CD14-positive monocyte (primary cell): ENCODE measurements around the gene OR2T8. TPM values are rescaled to one million over a fixed set of nuclear protein-coding genes. Genes with fewer than 3 reads are reported as not detected.

ENCODE experiments used
- DNase-seq, 3 donors: peaks; one replicate each; pipeline ENCODE4 v3.0.0-alpha.2; 2011 to 2022
- H2AFZ ChIP-seq: 2 replicates; pipeline ENCODE4 v1.6.0; 2012; ENCODE audit warnings: mild to moderate bottlenecking, low read depth, low read length, inconsistent platforms; ENCODE audit not compliant: insufficient read depth, poor library complexity, severe bottlenecking
- H3K27ac ChIP-seq, 2 donors: 1 replicate in 1 of 2; 2 replicates in 1 of 2; pipeline ENCODE4 v1.5.1; 2012 to 2013; ENCODE audit warnings: low read length in 2 of 2, control low read depth in 1 of 2, inconsistent platforms in 1 of 2, low read depth in 1 of 2, mild to moderate bottlenecking in 1 of 2
- H3K27me3 ChIP-seq, 2 donors: one replicate each; pipeline versions ENCODE4 v1.6.0 to v1.6.1; 2011 to 2013; ENCODE audit warnings: low read length in 2 of 2; ENCODE audit not compliant: control insufficient read depth in 2 of 2, insufficient read depth in 2 of 2
- H3K36me3 ChIP-seq, 2 donors: replicated peaks in 1 of 2; 1 replicate in 1 of 2; 2 replicates in 1 of 2; pipeline versions ENCODE4 v1.5.1 to v1.6.1; 2012 to 2013; ENCODE audit warnings: low read length in 2 of 2, control low read depth in 1 of 2, inconsistent platforms in 1 of 2, mild to moderate bottlenecking in 1 of 2; ENCODE audit not compliant: insufficient read depth in 2 of 2, control insufficient read depth in 1 of 2
- H3K4me1 ChIP-seq, 2 donors: 1 replicate in 1 of 2; 2 replicates in 1 of 2; pipeline versions ENCODE4 v1.5.1 to v1.6.1; 2012 to 2013; ENCODE audit warnings: low read length in 2 of 2, control low read depth in 1 of 2, inconsistent platforms in 1 of 2, mild to moderate bottlenecking in 1 of 2, moderate library complexity in 1 of 2; ENCODE audit not compliant: insufficient read depth in 2 of 2, control insufficient read depth in 1 of 2
- H3K4me2 ChIP-seq: replicated peaks from 2 replicates; pipeline ENCODE3; 2012; ENCODE audit warnings: low read length, moderate library complexity, mild to moderate bottlenecking; ENCODE audit not compliant: poor library complexity, severe bottlenecking; ENCODE audit errors: extremely low read depth
- H3K4me3 ChIP-seq, 3 experiments: fragments of 200-600 bp in 1 of 3; sonication (generic) in 1 of 3; replicated peaks in 1 of 3; 1 replicate in 2 of 3; 2 replicates in 1 of 3; pipeline ENCODE4 v1.5.1; 2011 to 2013; ENCODE audit warnings: low read length in 3 of 3, mild to moderate bottlenecking in 3 of 3, control low read depth in 2 of 3, low read depth in 2 of 3, inconsistent platforms in 1 of 3, moderate library complexity in 1 of 3
- H3K79me2 ChIP-seq: 2 replicates; pipeline ENCODE4 v1.6.0; 2012; ENCODE audit warnings: mild to moderate bottlenecking, control low read depth, inconsistent platforms, low read length, moderate library complexity; ENCODE audit not compliant: insufficient read depth
- H3K9ac ChIP-seq: 2 replicates; pipeline ENCODE4 v1.6.0; 2017; ENCODE audit warnings: low read length, mild to moderate bottlenecking; ENCODE audit not compliant: insufficient read depth, poor library complexity, severe bottlenecking
- H3K9me3 ChIP-seq, 2 donors: replicated peaks in 1 of 2; 1 replicate in 1 of 2; 2 replicates in 1 of 2; pipeline versions ENCODE4 v1.5.1 to v1.6.1; 2012 to 2013; ENCODE audit warnings: low read length in 2 of 2, control low read depth in 1 of 2; ENCODE audit not compliant: control insufficient read depth in 1 of 2, insufficient read depth in 1 of 2
- H4K20me1 ChIP-seq: 2 replicates; pipeline ENCODE4 v1.6.0; 2012; ENCODE audit warnings: mild to moderate bottlenecking, low read length, control low read depth, moderate library complexity; ENCODE audit not compliant: insufficient read depth
- H3K27ac Mint-ChIP-seq, 7 donors: one replicate each; pipeline ENCODE4 v1.8.0; 2020; ENCODE audit warnings: mild to moderate bottlenecking in 7 of 7, mixed read lengths in 7 of 7, moderate library complexity in 6 of 7, inconsistent platforms in 2 of 7
- H3K27me3 Mint-ChIP-seq, 3 donors: one replicate each; pipeline ENCODE4 v1.8.0; 2021 to 2022; ENCODE audit warnings: low read depth in 3 of 3, mild to moderate bottlenecking in 3 of 3, mixed read lengths in 3 of 3, moderate library complexity in 3 of 3, inconsistent platforms in 1 of 3
- H3K36me3 Mint-ChIP-seq, 2 donors: one replicate each; pipeline ENCODE4 v1.8.0; 2020; ENCODE audit warnings: mixed read lengths in 2 of 2, inconsistent platforms in 1 of 2, mild to moderate bottlenecking in 1 of 2
- H3K4me1 Mint-ChIP-seq: one replicate; pipeline ENCODE4 v1.8.0; 2020; ENCODE audit warnings: mild to moderate bottlenecking, mixed read lengths
- H3K4me3 Mint-ChIP-seq, 2 donors: one replicate each; pipeline ENCODE4 v1.8.0; 2020; ENCODE audit warnings: mild to moderate bottlenecking in 2 of 2, mixed read lengths in 2 of 2, moderate library complexity in 1 of 2
- H3K9me3 Mint-ChIP-seq, 7 donors: one replicate each; pipeline ENCODE4 v1.8.0; 2020 to 2022; ENCODE audit warnings: mixed read lengths in 7 of 7, mild to moderate bottlenecking in 6 of 7, moderate library complexity in 6 of 7, inconsistent platforms in 2 of 7
- WGBS: methylation state at CpG from one replicate; pipeline ENCODE4 v1.1.5; 2013; ENCODE audit warnings: missing lambda C conversion rate; ENCODE audit not compliant: insufficient coverage; 5-methylcytosine and 5-hydroxymethylcytosine counted together
- intact Hi-C, 2 donors: fragments of 100-400 bp; cut with micrococcal nuclease; formaldehyde crosslinking; loops; one replicate each; pipeline versions ENCODE4 v1.15.0 to v1.15.1; 2023
- polyA plus RNA-seq, 3 donors: library from polyadenylated mRNA; depleted of rRNA in 1 of 3; unstranded in 2 of 3; stranded (reverse) in 1 of 3; fragments of 300-500 nt in 2 of 3; fragments of >200 nt in 1 of 3; fragmentation: Illumina TruSeq in 2 of 3; gene quantifications; 1 replicate in 2 of 3; 2 replicates in 1 of 3; pipeline ENCODE4 v1.2.3, GENCODE V29; 2012 to 2021
- TF ChIP-seq, protein P1 (sequence below): fragments of 200-600 bp; IDR thresholded peaks from one replicate; pipeline ENCODE4 v1.8.0; 2022; ENCODE audit warnings: antibody characterized with exemption, mild to moderate bottlenecking

Gene OR2T8
- polyA plus RNA-seq, 3 donors: not detected

DNA sequence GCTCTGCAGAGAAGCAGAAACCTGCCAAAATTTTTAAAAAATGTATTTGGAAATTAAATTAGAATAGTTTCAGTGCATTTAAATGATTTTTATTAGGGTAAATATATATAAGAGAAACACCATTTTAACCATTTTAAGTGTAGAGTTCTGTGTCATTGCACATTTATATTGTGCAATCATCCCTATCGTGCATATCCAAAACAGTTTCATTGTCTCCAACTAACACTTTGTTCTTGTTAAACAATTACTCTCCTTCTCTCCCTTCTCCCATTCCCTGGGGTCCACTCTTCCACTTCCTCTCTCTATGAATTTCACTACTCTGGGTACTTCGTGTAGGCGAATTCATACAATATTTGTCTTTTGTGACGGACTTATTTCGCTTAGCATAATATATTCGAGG, 22.6 kb downstream of the OR2T8 start:
- peaks cover 0 to 4% (median 0%) of the 10 kb centered on the region in 7 donors for H3K9me3 Mint-ChIP-seq
- no peaks in the 10 kb centered on the region for H4K20me1 ChIP-seq
- H2AFZ ChIP-seq: no peak overlapping the region
- TF ChIP-seq, protein P1, sequence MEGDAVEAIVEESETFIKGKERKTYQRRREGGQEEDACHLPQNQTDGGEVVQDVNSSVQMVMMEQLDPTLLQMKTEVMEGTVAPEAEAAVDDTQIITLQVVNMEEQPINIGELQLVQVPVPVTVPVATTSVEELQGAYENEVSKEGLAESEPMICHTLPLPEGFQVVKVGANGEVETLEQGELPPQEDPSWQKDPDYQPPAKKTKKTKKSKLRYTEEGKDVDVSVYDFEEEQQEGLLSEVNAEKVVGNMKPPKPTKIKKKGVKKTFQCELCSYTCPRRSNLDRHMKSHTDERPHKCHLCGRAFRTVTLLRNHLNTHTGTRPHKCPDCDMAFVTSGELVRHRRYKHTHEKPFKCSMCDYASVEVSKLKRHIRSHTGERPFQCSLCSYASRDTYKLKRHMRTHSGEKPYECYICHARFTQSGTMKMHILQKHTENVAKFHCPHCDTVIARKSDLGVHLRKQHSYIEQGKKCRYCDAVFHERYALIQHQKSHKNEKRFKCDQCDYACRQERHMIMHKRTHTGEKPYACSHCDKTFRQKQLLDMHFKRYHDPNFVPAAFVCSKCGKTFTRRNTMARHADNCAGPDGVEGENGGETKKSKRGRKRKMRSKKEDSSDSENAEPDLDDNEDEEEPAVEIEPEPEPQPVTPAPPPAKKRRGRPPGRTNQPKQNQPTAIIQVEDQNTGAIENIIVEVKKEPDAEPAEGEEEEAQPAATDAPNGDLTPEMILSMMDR: no peak
- H3K27me3 ChIP-seq: no peaks in the 10 kb centered on the region
- no peak overlapping the region for H3K27ac ChIP-seq
- H3K27ac Mint-ChIP-seq: no peak overlapping the region
- no peak overlapping the region for H3K9ac ChIP-seq
- H3K36me3 ChIP-seq: no peaks in the 10 kb centered on the region
- H3K36me3 Mint-ChIP-seq: no peaks in the 10 kb centered on the region
- H3K4me1 Mint-ChIP-seq: peaks cover 2% of the 10 kb centered on the region
- no peaks in the 10 kb centered on the region for H3K79me2 ChIP-seq
- no peak for DNase-seq
- no peak overlapping the region for H3K4me3 Mint-ChIP-seq
- H3K9me3 ChIP-seq: no peaks in the 10 kb centered on the region
- H3K4me3 ChIP-seq: no peak overlapping the region
- intact Hi-C loops: no loop called here
- WGBS: no CpG with 5 or more reads among the region's 6 CpGs
- H3K27me3 Mint-ChIP-seq: no peaks in the 10 kb centered on the region
- H3K4me1 ChIP-seq: peaks cover 0 to under 1% of the 10 kb centered on the region in 2 donors
- H3K4me2 ChIP-seq: no peak overlapping the region

DNA sequence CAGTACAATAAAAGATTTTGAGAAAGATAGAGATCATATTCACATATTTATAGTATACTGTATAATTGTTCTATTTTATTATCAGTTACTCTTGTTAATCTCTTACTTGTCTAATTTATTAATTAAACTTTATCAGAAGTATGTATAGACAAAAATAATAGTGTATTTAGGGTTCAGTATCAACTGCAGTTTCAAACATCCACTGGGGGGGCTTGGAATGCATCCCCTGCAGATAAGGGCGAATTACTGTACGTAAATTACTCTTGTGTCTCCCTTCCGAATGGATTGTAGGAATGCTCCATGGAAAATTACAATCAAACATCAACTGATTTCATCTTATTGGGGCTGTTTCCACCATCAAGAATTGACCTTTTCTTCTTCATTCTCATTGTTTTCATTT, 28.5 kb downstream of the OR2T8 start, which contains the start of gene OR2L8:
Gene OR2L8 (plus strand): TSS at position 301 of the 400 bp plus-strand sequence. CDS start 0 bp downstream, at position 301.
- TF ChIP-seq, protein P1: no peak
- Mint-ChIP-seq H3K4me3 (no peak within 1 kb of the TSS), H3K9me3 (peaks cover 0 to 6% (median 0%) of the 10 kb centered on the region in 7 donors), H3K27me3 (no peaks in the 10 kb centered on the region), H3K27ac (no peak within 1 kb of the TSS), H3K4me1 (no peaks in the 10 kb centered on the region), H3K36me3 (no peaks in the 10 kb centered on the region)
- Histone ChIP-seq H3K9ac (no peak within 1 kb of the TSS), H4K20me1 (no peaks in the 10 kb centered on the region), H3K27ac (no peak within 1 kb of the TSS), H3K4me1 (no peaks in the 10 kb centered on the region), H3K27me3 (no peaks in the 10 kb centered on the region), H3K36me3 (no peaks in the 10 kb centered on the region), H3K79me2 (no peaks in the 10 kb centered on the region), H2AFZ (no peak within 1 kb of the TSS), H3K4me2 (no peak within 1 kb of the TSS), H3K9me3 (no peaks in the 10 kb centered on the region), H3K4me3 (no peak within 1 kb of the TSS)
- WGBS: 92% methylated on average over 3 of the region's 3 CpGs
- no peak for DNase-seq
- intact Hi-C loops: no loop called here
